Neutrophil (primary cell): Measurements from ENCODE around the gene PTPRD.

ENCODE experiments used
- H3K27ac ChIP-seq: fragments of 200-600 bp; sonication (generic); 2 replicates; pipeline ENCODE4 v1.5.1; 2016; ENCODE audit warnings: mild to moderate bottlenecking, moderate library complexity
- H3K27me3 ChIP-seq: fragments of 200-600 bp; sonication (generic); 2 replicates; pipeline ENCODE4 v1.6.0; 2016; ENCODE audit warnings: mild to moderate bottlenecking
- H3K36me3 ChIP-seq: fragments of 200-600 bp; sonication (generic); 2 replicates; pipeline ENCODE4 v1.5.1; 2017
- H3K4me1 ChIP-seq, 2 experiments: fragments of 200-600 bp in 1 of 2; sonication (generic) in 1 of 2; 1 replicate in 1 of 2; 2 replicates in 1 of 2; pipeline versions ENCODE4 v1.5.1 to v1.6.1; 2013 to 2016; ENCODE audit warnings: low read depth in 1 of 2, low read length in 1 of 2, mild to moderate bottlenecking in 1 of 2, moderate library complexity in 1 of 2; ENCODE audit not compliant: control insufficient read depth in 1 of 2, insufficient read depth in 1 of 2
- H3K4me3 ChIP-seq, 2 experiments: fragments of 200-600 bp in 1 of 2; sonication (generic) in 1 of 2; 1 replicate in 1 of 2; 2 replicates in 1 of 2; pipeline ENCODE4 v1.5.1; 2013 to 2016; ENCODE audit warnings: low read depth in 1 of 2, low read length in 1 of 2, mild to moderate bottlenecking in 1 of 2, moderate library complexity in 1 of 2
- H3K9me3 ChIP-seq: fragments of 200-600 bp; sonication (generic); 2 replicates; pipeline ENCODE4 v1.5.1; 2016
- CTCF ChIP-seq: fragments of 200-600 bp; sonication (generic); IDR thresholded peaks from 2 replicates; pipeline ENCODE4 v1.5.1; 2016; ENCODE audit warnings: antibody characterized with exemption

The PTPRD gene

GRCh38 chr9:8904771-8905515 lies 1707.9 kb downstream of the PTPRD start:
- Histone ChIP-seq H3K27ac (no peak overlapping the region), H3K4me1 (no peaks in the 10 kb centered on the region), H3K27me3 (no peaks in the 10 kb centered on the region), H3K9me3 (no peaks in the 10 kb centered on the region), H3K4me3 (no peak overlapping the region), H3K36me3 (no peaks in the 10 kb centered on the region)
- TF ChIP-seq CTCF = no peak

DNA sequence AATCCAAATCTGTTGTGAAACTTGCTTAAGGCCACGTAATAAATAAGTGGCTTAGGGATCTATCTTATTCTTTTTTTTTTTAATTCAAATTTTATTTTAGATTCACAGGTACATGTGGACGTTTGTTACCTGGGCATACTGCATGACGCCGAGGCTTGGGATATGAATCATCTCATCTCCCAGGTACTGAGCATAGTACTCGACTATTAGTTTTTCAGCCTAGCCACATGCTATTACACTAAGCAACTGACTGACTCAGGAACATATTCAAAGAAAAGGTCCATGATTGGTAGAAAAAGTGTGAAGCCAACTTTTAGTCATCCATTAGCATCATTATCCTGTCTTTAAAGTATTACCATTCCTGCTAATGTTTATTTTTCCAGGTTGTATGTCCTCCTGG lies 1709.7 kb downstream of the PTPRD start:
- Histone ChIP-seq H3K27me3 (no peaks in the 10 kb centered on the region), H3K4me1 (no peaks in the 10 kb centered on the region), H3K36me3 (no peaks in the 10 kb centered on the region), H3K27ac (no peak overlapping the region), H3K9me3 (no peaks in the 10 kb centered on the region), H3K4me3 (no peak overlapping the region)
- no peak for TF ChIP-seq CTCF

- H3K4me3 ChIP-seq = no peak overlapping the region
- no peaks in the 10 kb centered on the region for H3K27me3 ChIP-seq
- no peak overlapping the region for H3K27ac ChIP-seq
- no peaks in the 10 kb centered on the region for H3K9me3 ChIP-seq
- no peak for TF ChIP-seq CTCF
- no peaks in the 10 kb centered on the region for H3K4me1 ChIP-seq
- no peaks in the 10 kb centered on the region for H3K36me3 ChIP-seq
These were observed 1711.7 kb downstream of the PTPRD start for GRCh38 chr9:8901146-8901545.

- no peak overlapping the region for H3K27ac ChIP-seq
- TF ChIP-seq CTCF = no peak
- no peaks in the 10 kb centered on the region for H3K36me3 ChIP-seq
- no peaks in the 10 kb centered on the region for H3K27me3 ChIP-seq
- H3K4me3 ChIP-seq = no peak overlapping the region
- no peaks in the 10 kb centered on the region for H3K9me3 ChIP-seq
- H3K4me1 ChIP-seq = no peaks in the 10 kb centered on the region
These were observed 1713.3 kb downstream of the PTPRD start for GRCh38 chr9:8899511-8899910.

- H3K27me3 ChIP-seq = no peaks in the 10 kb centered on the region
- no peaks in the 10 kb centered on the region for H3K9me3 ChIP-seq
- H3K4me3 ChIP-seq = no peak overlapping the region
- no peak overlapping the region for H3K27ac ChIP-seq
- H3K4me1 ChIP-seq = no peaks in the 10 kb centered on the region
- TF ChIP-seq CTCF = no peak
- no peaks in the 10 kb centered on the region for H3K36me3 ChIP-seq
These were observed 1717.0 kb downstream of the PTPRD start for GRCh38 chr9:8895861-8896224.
